ENCODE results near the gene ANOS1. TPM values are rescaled to one million over a fixed set of nuclear protein-coding genes. Genes with fewer than 3 reads are reported as not detected.

The ANOS1 gene
- total and polyA plus RNA-seq, 2 of the 13 experiments (the other 11 are each of a cell fraction or from before 2014, with no cell fraction given), result not detected

DNA sequence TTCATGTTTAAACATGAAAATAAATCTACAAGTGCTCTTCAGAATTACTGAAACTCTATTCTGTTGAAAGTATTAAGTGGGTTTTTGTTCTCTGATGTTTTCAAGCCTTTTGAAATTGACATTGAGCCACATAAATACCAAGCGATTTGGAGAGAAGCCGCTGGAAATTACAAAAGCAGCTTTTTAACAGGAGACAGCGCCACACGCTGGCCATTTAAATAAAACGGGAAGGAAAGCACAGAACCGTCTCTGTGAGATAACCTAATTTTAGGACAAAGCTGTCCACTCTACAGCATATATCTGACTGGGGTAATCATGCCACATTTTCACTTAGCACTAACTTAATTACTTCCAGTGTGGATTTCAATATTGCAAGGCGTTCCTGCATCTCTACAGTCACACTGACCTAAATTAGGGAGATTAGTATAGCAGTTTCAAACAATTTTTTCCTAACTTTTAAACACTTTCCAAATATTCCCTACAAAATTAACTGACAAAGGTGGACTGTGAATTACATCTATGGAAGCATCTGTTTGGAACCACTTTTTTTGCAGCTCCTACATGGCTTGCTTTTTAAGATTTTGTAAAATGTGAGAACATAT lies 6.8 kb upstream of the ANOS1 start (continued):
- no peak for TF ChIP-seq SKIL (CRISPR knock-in tag; IDR thresholded peaks at IDR 0.05; ENCODE audit: borderline replicate concordance)
- no peak for TF ChIP-seq ZKSCAN5 (CRISPR knock-in tag; IDR thresholded peaks at IDR 0.05)
- no peak for TF ChIP-seq ATM (IDR thresholded peaks at IDR 0.05; ENCODE audit: borderline replicate concordance)
- TF ChIP-seq HMG20A (CRISPR knock-in tag; IDR thresholded peaks at IDR 0.05; ENCODE audit: borderline replicate concordance), result no peak
- peak; percentile 54 for TF ChIP-seq SMC3 (IDR thresholded peaks at IDR 0.05; ENCODE audit: low read length)
- TF ChIP-seq, protein P1, sequence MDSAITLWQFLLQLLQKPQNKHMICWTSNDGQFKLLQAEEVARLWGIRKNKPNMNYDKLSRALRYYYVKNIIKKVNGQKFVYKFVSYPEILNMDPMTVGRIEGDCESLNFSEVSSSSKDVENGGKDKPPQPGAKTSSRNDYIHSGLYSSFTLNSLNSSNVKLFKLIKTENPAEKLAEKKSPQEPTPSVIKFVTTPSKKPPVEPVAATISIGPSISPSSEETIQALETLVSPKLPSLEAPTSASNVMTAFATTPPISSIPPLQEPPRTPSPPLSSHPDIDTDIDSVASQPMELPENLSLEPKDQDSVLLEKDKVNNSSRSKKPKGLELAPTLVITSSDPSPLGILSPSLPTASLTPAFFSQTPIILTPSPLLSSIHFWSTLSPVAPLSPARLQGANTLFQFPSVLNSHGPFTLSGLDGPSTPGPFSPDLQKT (CRISPR knock-in tag; IDR thresholded peaks at IDR 0.05; ENCODE audit: borderline replicate concordance), result no peak
- no peak for TF ChIP-seq ZNF546 (CRISPR knock-in tag; conservative IDR thresholded peaks at IDR 0.05)
- TF ChIP-seq FOSL1 (CRISPR knock-in tag; IDR thresholded peaks at IDR 0.05; ENCODE audit: borderline replicate concordance), result no peak
- TF ChIP-seq, protein P2, sequence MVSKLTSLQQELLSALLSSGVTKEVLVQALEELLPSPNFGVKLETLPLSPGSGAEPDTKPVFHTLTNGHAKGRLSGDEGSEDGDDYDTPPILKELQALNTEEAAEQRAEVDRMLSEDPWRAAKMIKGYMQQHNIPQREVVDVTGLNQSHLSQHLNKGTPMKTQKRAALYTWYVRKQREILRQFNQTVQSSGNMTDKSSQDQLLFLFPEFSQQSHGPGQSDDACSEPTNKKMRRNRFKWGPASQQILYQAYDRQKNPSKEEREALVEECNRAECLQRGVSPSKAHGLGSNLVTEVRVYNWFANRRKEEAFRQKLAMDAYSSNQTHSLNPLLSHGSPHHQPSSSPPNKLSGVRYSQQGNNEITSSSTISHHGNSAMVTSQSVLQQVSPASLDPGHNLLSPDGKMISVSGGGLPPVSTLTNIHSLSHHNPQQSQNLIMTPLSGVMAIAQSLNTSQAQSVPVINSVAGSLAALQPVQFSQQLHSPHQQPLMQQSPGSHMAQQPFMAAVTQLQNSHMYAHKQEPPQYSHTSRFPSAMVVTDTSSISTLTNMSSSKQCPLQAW (CRISPR knock-in tag; IDR thresholded peaks at IDR 0.05), result no peak
- TF ChIP-seq, protein P3, sequence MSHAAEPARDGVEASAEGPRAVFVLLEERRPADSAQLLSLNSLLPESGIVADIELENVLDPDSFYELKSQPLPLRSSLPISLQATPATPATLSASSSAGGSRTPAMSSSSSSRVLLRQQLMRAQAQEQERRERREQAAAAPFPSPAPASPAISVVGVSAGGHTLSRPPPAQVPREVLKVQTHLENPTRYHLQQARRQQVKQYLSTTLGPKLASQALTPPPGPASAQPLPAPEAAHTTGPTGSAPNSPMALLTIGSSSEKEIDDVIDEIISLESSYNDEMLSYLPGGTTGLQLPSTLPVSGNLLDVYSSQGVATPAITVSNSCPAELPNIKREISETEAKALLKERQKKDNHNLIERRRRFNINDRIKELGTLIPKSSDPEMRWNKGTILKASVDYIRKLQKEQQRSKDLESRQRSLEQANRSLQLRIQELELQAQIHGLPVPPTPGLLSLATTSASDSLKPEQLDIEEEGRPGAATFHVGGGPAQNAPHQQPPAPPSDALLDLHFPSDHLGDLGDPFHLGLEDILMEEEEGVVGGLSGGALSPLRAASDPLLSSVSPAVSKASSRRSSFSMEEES (CRISPR knock-in tag; IDR thresholded peaks at IDR 0.05), result no peak
- TF ChIP-seq, protein P4, sequence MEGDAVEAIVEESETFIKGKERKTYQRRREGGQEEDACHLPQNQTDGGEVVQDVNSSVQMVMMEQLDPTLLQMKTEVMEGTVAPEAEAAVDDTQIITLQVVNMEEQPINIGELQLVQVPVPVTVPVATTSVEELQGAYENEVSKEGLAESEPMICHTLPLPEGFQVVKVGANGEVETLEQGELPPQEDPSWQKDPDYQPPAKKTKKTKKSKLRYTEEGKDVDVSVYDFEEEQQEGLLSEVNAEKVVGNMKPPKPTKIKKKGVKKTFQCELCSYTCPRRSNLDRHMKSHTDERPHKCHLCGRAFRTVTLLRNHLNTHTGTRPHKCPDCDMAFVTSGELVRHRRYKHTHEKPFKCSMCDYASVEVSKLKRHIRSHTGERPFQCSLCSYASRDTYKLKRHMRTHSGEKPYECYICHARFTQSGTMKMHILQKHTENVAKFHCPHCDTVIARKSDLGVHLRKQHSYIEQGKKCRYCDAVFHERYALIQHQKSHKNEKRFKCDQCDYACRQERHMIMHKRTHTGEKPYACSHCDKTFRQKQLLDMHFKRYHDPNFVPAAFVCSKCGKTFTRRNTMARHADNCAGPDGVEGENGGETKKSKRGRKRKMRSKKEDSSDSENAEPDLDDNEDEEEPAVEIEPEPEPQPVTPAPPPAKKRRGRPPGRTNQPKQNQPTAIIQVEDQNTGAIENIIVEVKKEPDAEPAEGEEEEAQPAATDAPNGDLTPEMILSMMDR (CRISPR knock-in tag; IDR thresholded peaks at IDR 0.05), result peak; percentile 53

All from HepG2 (cell line).